ENCODE results near the gene NEAT1.

Gene NEAT1

DNA sequence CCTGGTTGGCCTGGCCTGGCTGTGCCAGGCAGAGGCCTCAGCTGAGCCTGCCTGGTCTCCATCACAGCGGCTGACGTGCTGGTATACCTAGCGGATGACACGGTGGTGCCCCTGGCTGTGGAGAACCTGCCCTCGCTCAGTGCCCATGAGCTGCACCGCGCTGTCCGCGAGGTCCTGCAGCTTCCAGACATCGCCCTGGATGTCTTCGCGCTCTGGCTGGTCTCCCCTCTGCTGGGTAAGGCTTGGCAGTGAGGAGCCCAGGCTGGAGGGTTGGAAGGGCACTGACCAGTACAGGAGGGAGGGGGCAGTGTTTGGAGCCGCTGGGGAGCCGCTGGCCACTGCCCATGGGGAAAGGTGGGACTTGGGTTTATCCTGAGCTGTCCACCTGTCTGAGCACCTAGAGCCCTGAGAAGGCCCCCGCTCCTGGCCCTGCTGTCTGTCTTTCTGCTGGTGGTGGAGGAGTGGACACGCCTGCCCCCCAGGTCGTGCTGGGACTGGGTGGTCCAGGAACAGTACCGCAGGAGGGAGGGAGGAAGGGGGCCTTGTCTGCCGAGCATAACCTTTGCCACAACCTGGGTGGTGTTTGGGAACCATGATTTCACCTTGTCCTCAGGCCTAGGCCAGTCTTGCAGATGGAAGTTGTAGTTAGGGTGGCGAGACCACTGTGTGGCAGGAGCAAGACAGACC, 33.2 kb upstream of the NEAT1 start:
- no peak for DNase-seq (ENCODE audit: low spot score)

- DNase-seq (ENCODE audit: low spot score) = no peak
Observed at GRCh38 chr11:65390099-65390941, 32.3 kb upstream of the NEAT1 start.

DNA sequence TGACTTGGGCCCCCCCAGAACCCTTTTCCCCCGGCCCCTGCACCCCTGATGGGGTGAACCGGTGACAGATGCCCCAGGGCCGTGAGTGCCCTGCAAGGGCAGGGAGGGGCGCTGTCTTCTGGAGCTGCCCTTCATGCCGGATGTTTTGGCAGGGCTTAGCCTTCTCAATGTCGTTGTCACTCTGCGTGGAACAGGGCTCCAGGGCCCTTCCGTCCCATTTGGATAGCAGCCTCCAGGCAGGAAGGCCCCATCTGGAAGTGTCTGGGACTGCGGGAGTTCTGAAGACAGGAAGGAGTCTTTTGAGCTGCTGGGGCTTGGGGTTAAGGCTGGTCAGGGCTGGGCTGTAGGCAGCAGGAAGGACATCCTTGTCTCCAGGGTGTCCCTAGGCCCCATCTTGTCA, 31.6 kb upstream of the NEAT1 start:
- DNase-seq (ENCODE audit: low spot score) = no peak

DNA sequence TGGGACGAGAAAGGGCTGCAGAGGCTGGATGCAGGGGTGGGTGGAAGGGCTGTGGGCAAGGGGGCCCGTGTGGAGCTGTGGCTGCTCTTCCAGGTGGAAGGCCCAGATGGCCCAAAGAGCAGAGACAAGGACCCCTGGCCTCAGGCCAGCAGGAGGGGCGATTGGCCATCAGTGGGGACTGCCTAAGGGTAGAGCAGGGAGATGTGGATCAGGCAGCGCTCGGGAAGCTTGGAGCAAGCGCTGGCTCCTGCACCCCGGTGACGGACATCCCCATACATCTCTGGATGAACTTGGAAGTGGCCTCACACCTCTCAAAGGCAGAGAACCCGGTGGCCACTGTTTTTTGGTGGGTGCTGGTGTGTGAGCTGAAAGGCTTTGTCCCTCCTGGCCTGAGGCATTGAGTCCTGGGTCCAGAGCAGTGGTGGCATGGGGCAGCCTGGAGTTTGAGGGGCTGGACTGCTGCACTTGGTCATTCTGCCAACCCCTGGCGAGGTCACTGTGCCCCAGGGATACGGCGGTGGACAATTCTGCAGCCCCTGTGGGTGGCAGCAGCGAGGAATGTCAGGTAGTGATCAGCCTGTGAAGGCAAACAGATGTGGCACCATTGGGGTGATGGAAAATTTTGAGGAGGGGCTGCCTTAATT, 30.3 kb upstream of the NEAT1 start:
- no peak for DNase-seq (ENCODE audit: low spot score)

- DNase-seq (ENCODE audit: low spot score) = no peak
Observed at GRCh38 chr11:65392899-65393298, 29.7 kb upstream of the NEAT1 start.

DNA sequence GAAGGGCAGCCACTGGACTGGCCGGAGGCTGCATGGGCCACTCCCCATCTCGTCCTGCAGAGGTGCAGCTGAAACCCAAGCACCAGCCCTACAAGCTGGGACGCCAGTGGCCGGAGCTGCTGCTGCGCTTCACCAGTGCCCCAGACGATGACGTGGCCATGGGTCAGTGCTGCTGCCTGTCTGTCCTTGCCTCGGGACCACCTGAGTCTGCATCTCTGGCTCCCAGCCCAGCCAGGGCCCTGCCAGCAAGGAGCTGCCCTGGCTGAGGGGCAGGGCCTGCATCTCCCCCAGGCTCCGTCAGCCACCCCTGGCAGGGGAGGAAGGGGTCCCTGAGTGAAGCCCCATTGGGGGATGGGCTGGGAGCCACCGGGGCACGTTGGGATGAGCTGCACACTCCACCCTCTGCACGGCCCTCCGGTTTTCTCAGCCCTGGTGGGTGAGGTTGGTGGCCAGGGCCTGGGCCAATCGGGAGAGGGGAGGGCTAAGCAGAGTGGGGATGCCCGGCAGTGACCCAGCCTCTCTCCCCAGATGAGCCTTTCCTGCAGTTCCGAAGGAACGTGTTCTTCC, 29.0 kb upstream of the NEAT1 start:
- no peak for DNase-seq (ENCODE audit: low spot score)

GRCh38 chr11:65394125-65394536, 28.5 kb upstream of the NEAT1 start:
- no peak for DNase-seq (ENCODE audit: low spot score)

DNA sequence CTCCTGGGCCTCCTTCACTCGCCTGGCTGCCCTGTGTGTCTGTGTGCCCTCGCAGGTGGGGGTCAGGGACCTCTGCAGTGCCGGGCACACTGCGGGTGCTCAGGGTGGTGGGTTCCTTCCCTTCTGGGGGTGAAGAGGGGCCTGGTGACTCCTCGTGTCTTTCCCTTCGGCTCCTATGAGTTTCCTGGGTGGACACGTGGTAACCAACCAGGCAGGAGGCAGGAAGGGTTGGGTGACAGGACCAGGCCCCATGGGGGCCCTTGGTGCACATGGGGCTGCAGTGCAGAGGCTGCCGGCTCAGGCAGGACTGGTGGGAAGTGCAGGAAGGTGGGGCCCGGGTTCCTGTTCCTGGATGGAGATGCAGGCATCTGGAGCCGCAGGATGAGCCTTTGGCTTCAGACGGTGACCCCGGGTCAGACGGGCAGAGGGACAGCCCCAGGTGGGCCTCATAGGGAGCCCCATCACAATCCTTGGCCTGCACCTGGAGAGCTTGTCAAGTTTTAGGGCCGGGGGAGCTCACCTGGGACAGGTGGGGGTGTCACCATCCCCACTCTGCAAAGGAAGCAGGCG, 26.6 kb upstream of the NEAT1 start:
- no peak for DNase-seq (ENCODE audit: low spot score)

DNA sequence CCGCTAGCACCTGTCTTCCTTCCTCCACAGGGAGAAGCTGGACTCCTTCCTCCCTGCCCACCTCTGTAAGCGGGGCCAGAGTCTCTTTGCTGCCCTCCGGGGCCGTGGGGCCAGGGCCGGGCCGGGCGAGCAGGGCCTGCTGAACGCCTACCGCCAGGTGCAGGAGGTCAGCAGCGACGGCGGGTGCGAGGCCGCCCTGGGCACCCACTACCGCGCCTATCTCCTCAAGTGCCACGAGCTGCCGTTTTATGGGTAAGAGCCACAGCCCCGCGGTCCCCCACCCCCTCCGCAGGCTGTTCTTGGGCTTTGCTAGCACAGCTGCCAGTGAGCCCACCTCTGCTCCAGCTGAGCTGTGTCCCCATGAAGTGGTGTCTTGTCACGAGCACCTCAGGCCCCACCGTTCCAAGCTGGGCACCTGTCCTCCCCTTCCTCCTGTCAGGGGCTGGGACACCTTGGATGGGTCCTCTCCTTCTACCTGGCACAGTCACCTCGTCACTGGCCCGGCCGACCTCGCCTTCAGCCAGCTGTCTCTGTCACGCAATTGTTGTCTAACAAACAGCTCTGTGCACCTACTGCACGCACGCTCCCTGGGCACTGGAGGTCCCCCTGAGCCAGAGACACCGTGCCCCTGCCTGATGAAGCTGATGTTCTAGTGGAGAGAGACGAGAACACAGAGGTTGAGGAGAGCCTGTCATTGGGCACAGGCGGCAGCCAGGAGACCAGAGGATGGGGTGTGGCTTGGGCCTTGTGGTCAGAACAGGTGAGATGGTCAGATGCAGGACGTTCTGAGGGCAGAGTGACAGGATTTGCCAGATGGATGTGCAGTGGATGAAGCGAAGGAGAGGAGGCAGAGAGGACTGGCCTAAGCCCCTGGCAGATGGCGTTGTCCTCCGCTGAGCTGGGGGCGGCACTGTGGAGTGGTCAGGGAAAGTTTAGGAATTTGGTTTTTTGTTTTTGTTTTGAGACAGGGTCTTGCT, 25.5 kb upstream of the NEAT1 start:
- DNase-seq (ENCODE audit: low spot score) = no peak

DNA sequence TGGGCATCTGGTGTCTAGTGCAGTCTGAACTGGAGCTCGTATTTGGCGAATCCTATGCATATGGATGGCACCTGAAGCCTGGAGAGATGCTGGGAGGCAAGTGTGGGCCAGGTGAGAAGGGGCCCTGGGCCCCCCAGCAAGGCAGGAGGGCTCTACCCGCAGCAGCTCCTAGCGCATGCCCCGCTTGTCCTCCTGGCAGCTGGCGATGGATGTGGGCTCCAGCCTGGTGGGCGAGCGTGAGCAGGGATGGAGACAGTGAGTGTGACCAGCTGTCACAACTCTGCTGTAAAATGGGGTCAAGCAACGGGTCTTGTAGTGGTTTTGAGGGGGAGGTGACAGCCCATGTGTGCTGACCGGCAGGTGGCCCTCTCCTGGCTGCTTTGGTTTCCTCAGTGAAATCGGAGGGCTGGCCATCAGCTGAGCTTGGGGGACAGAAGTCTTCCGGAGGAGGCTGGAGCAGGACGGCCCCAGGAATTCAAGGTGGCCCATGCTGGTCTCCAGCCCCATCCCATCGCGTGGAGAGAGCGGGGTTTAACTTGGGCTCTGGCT, 24.2 kb upstream of the NEAT1 start:
- DNase-seq (ENCODE audit: low spot score) = no peak

DNA sequence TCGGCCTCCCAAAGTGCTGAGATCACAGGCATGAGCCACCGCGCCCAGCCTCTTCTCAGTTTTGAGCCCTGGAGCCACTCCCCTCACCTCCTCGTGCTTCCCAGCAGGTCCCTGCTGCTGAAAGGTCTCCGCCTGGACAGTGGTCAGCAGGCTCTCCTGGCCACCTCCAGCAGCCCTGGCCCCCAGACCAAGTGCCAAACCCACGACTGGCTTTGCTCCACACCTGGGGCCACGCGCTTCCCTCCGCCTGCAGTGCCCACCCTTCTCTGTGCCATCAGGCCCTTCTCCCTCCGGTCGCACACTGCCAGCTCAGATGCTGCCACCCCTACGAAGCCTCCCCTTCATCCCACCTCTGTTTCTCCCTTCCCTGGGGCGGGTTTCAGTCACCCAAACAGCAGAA, 23.3 kb upstream of the NEAT1 start:
- DNase-seq (ENCODE audit: low spot score) = no peak

- no peak for DNase-seq (ENCODE audit: low spot score)
Observed at GRCh38 chr11:65399845-65400244, 22.8 kb upstream of the NEAT1 start.

- DNase-seq (ENCODE audit: low spot score) = no peak
Observed at GRCh38 chr11:65400307-65401072, 22.1 kb upstream of the NEAT1 start.

DNA sequence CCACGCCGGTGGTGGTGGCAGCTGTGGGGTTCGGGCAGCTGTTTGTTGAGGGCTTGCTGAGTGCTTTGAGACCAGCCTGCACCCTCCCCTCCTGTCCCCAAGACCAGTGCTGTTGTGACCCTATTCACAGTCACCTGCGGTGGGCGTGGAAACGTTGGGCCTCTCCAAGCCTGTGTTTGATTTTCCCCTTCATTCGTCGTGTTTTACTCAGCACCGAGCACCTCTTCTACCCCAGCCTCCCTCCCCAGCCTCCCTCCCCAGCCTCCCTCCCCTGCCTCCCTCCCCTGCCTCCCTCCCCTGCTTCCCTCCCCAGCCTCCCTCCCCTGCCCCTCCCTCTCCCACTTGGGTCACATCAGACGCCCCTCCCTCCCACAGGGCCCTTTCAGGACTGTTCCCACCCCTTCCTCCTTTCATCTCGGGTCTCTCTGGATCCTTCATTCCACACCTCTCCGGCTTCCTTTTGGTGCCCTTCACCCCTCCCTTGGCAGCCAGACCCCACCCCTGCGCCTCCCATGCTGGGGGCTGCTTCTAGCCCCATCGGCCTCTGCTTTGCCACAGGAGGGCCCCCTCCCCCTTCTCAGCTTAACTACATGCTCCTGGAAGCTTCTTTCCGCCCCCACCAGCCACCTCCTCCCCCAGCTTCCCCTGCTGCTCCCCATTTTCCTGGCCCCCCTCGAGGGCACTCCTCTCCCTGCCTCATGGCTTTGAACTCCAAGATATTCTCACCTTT, 21.4 kb upstream of the NEAT1 start:
- no peak for DNase-seq (ENCODE audit: low spot score)

GRCh38 chr11:65401803-65402248, 20.8 kb upstream of the NEAT1 start:
- DNase-seq (ENCODE audit: low spot score) = no peak

- DNase-seq (ENCODE audit: low spot score) = no peak
Observed at GRCh38 chr11:65402790-65403189, 19.8 kb upstream of the NEAT1 start.

DNA sequence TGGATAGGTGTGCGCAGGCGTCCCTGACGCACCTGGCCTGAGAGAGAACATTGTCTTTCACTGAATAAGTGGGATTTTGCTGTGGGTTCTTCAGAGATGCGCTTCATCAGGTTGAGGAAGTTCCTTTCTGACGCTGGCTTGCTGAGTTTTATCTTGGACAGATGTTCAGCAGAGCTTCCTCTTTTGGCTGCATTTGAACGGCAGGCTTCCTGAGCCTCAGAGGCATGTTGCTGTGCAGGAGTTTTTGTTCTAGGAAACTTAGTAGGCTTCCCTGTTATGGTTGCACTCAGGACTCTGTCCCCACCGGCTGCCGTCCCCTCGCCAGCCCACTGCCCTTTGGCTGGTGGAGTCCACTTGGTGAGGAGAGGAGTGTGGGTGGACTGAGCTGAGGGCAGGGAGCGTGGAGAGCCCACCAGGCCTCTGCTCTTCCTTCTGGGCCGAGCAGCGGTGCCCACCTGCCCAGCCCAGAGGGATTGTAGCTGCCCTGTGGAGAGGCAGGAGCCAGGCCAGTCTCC, 18.9 kb upstream of the NEAT1 start:
- no peak for DNase-seq (ENCODE audit: low spot score)

DNA sequence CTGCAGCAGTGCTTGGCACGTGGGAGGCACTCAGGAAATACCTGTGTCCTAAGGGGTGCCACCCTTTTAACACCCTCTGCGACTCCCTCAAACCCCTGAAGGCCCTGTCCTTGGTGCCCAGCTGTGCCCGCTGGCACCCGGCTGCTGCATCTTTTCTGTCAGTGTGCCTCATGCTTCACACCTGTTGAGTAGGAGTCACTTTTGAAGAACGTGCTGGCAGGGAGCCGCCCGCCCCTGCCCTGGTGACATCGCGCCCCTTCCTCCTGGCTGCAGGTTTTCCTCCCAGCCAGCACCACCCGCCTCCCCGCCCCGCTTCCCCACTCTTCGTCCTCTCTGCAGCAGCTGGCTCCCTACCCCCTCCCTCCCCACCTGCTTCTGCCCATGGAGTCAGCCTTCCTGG, 18.4 kb upstream of the NEAT1 start:
- DNase-seq (ENCODE audit: low spot score) = no peak

Measured in hematopoietic multipotent progenitor cell treated with erythropoietin and hydrocortisone succinate and interleukin-3 and kit ligand, for 15 days (in vitro differentiated cells).